Transverse colon (tissue), 4 donors: ENCODE data around the gene CALY. TPM values are rescaled to one million over a fixed set of nuclear protein-coding genes. Genes with fewer than 3 reads are reported as not detected.
A peak's percentile ranks its signal among the peaks of the same experiment; 100 is the strongest.
"Not testable (repeated sequence)": the region's sequence is repeated elsewhere in the genome, so short reads cannot be mapped to it uniquely, and the experiment has no call there.

ENCODE experiments used
- DNase-seq: peaks from one replicate; pipeline ENCODE4 v3.0.0-alpha.2; 2019
- H3K27ac ChIP-seq, 4 donors: fragments of 200-600 bp; sonication (generic); 2 replicates each; pipeline ENCODE4 v1.5.1; 2016 to 2018; ENCODE audit warnings: inconsistent platforms in 4 of 4
- H3K27me3 ChIP-seq: fragments of 200-600 bp; sonication (generic); 2 replicates; pipeline ENCODE4 v1.5.1; 2017; ENCODE audit warnings: inconsistent platforms
- H3K36me3 ChIP-seq, 4 donors: fragments of 200-600 bp; sonication (generic); 2 replicates each; pipeline ENCODE4 v1.5.1; 2017 to 2019; ENCODE audit warnings: inconsistent platforms in 4 of 4
- H3K4me1 ChIP-seq, 4 donors: fragments of 200-600 bp; sonication (generic); 2 replicates each; pipeline ENCODE4 v1.5.1; 2017 to 2020; ENCODE audit warnings: inconsistent platforms in 4 of 4
- H3K4me3 ChIP-seq, 4 donors: fragments of 200-600 bp; sonication (generic); 1 replicate in 1 of 4; 2 replicates in 3 of 4; pipeline versions ENCODE4 v1.5.1 to v1.6.1; 2017 to 2019; ENCODE audit warnings: inconsistent platforms in 4 of 4
- H3K9me3 ChIP-seq, 2 donors: fragments of 200-600 bp; sonication (generic); 2 replicates each; pipeline ENCODE4 v1.5.1; 2017 to 2019; ENCODE audit warnings: inconsistent platforms in 2 of 2
- CTCF ChIP-seq, 5 experiments: fragments of 200-600 bp in 3 of 5; fragments of 450-650 bp in 2 of 5; sonication (generic) in 3 of 5; IDR thresholded peaks; 1 replicate in 2 of 5; 2 replicates in 3 of 5; pipeline ENCODE4 v1.5.1; 2016 to 2017; ENCODE audit warnings: antibody characterized with exemption in 5 of 5, inconsistent platforms in 3 of 5, mild to moderate bottlenecking in 2 of 5, moderate library complexity in 1 of 5
- EP300 ChIP-seq: sonication (generic); formaldehyde crosslinking; IDR thresholded peaks from one replicate; pipeline ENCODE4 v1.6.1; 2017; ENCODE audit warnings: antibody characterized with exemption, low read depth
- POLR2A ChIP-seq: fragments of 450-650 bp; IDR thresholded peaks from one replicate; pipeline ENCODE4 v1.6.1; 2016; ENCODE audit warnings: antibody characterized with exemption, mild to moderate bottlenecking, moderate library complexity
- POLR2AphosphoS5 ChIP-seq, 3 donors: sonication (generic); formaldehyde crosslinking; IDR thresholded peaks; one replicate each; pipeline ENCODE4 v1.6.1; 2016; ENCODE audit warnings: antibody characterized with exemption in 3 of 3
- WGBS, 2 donors: methylation state at CpG; one replicate each; pipeline ENCODE4 v1.1.5; 2018; ENCODE audit warnings: low coverage in 1 of 2; 5-methylcytosine and 5-hydroxymethylcytosine counted together
- in situ Hi-C, 4 donors: fragments of 200-750 bp; cut with MboI; loops; one replicate each; pipeline versions ENCODE4 v1.15.0 to v1.15.1; 2017; ENCODE audit warnings: low sequenced_read_pairs in 3 of 4, low pct_ligation_motif_present in 1 of 4, low pct_unique_long_range_greater_than_20kb in 1 of 4
- intact Hi-C: fragments of 100-400 bp; cut with DNase I; formaldehyde crosslinking; loops from one replicate; pipeline ENCODE4 v1.15.1; 2023; ENCODE audit warnings: low total_unique reads
- total RNA-seq, 4 donors: library from RNA; depleted of rRNA; stranded (reverse); fragments of >200 nt; gene quantifications; one replicate each; pipeline ENCODE4 v1.1.0, GENCODE V29; 2016

Gene CALY
- total RNA-seq, 4 donors from 2014 or later = 0.82 to 1.3 TPM; not detected in 2

- intact Hi-C loops = no loop called here
- H3K4me3 ChIP-seq = peak within 1 kb of the TSS; percentile 60 to 87 (median 78)
- in situ Hi-C loops = no loop called here
- H3K9me3 ChIP-seq = no peaks in the 10 kb centered on the region
- peak within 1 kb of the TSS; percentile 91 to 92 (median 92) for H3K27ac ChIP-seq
- peaks cover 0 to 16% (median 8%) of the 10 kb centered on the region in 4 donors for H3K36me3 ChIP-seq
- peaks cover 5 to 32% (median 23%) of the 10 kb centered on the region in 4 donors for H3K4me1 ChIP-seq
- DNase-seq = peak; percentile 97
- no peak for TF ChIP-seq EP300
- peak; percentile 62 to 84 (median 73) for TF ChIP-seq POLR2AphosphoS5 (IDR thresholded peaks at IDR 0.05)
- TF ChIP-seq CTCF (IDR thresholded peaks at IDR 0.05) = peak in 1 of 5 experiments; percentile 12
- TF ChIP-seq POLR2A = peak; percentile 77
- H3K27me3 ChIP-seq = no peaks in the 10 kb centered on the region
- 0% methylated on average over 5 to 38 of the region's 89 CpGs for WGBS, 2 donors
Measured at GRCh38 chr10:133373174-133374090, 36.7 kb upstream of the CALY start, which contains the start of gene ECHS1. Gene ECHS1, minus strand, starts transcription at chr10:133373354. Its CDS starts 21 bp downstream, at chr10:133373333.

- Histone ChIP-seq H3K36me3 (peaks cover 0 to 20% (median 9%) of the 10 kb centered on the region in 4 donors), H3K9me3 (no peaks in the 10 kb centered on the region), H3K27me3 (no peaks in the 10 kb centered on the region), H3K4me1 (peaks cover under 1 to 24% (median 15%) of the 10 kb centered on the region in 4 donors), H3K4me3 (peak overlapping the region; percentile 16 to 87 (median 66)), H3K27ac (peak overlapping the region; percentile 91 to 92 (median 92))
- in situ Hi-C loops = no loop called here
- peak; percentile 67 for DNase-seq
- intact Hi-C loops = no loop called here
- TF ChIP-seq POLR2A (no peak), POLR2AphosphoS5 (IDR thresholded peaks at IDR 0.05) (no peak), CTCF (IDR thresholded peaks at IDR 0.05) (no peak), EP300 (no peak)
- WGBS, 2 donors = 44% methylated on average over 10 of the region's 20 CpGs; no CpG with 5 or more reads in 1 of the 2 donors
Measured at GRCh38 chr10:133372507-133372906, 35.8 kb upstream of the CALY start.

- no peaks in the 10 kb centered on the region for H3K27me3 ChIP-seq
- in situ Hi-C loops (no loop called here), intact Hi-C loops (no loop called here)
- no peak overlapping the region for H3K27ac ChIP-seq
- WGBS, 2 donors = 94% methylated on average over 24 of the region's 24 CpGs; no CpG with 5 or more reads in 1 of the 2 donors
- TF ChIP-seq POLR2AphosphoS5 (IDR thresholded peaks at IDR 0.05) = no peak
- no peak for TF ChIP-seq EP300
- TF ChIP-seq CTCF (IDR thresholded peaks at IDR 0.05) = no peak
- no peak overlapping the region for H3K4me3 ChIP-seq
- no peak for DNase-seq
- H3K9me3 ChIP-seq = no peaks in the 10 kb centered on the region
- H3K4me1 ChIP-seq = peaks cover 0 to 23% (median 15%) of the 10 kb centered on the region in 4 donors
- H3K36me3 ChIP-seq = peaks cover 0 to 35% (median 13%) of the 10 kb centered on the region in 4 donors
Measured at GRCh38 chr10:133370030-133370786, 33.5 kb upstream of the CALY start.

DNA sequence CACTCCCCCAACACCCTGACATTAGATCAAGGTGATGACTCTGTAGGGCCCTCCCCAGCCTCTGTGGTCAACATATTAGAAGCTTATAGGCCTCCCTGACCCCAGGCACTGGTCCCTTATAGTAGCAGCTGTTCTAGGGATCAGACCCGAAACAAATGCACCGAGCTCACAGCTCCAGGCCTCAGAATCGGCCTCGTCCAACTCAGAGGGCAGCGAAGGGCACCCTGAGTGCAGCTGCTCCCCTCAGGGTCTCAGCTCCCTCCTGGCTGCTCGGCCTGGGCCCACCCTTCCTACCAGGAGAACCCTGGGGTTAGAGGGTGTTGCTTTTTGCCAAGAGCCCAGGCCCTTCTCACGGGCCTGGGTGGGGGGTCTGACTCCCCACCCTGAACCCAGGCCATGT, 31.5 kb upstream of the CALY start:
- no peaks in the 10 kb centered on the region for H3K27me3 ChIP-seq
- DNase-seq = no peak
- intact Hi-C loops (no loop called here), in situ Hi-C loops (no loop called here)
- no peaks in the 10 kb centered on the region for H3K9me3 ChIP-seq
- no peak overlapping the region for H3K27ac ChIP-seq
- H3K4me3 ChIP-seq = no peak overlapping the region
- peaks cover 0 to 23% (median 9%) of the 10 kb centered on the region in 4 donors for H3K4me1 ChIP-seq
- TF ChIP-seq CTCF (IDR thresholded peaks at IDR 0.05) (no peak), EP300 (no peak), POLR2AphosphoS5 (IDR thresholded peaks at IDR 0.05) (no peak), POLR2A (no peak)
- H3K36me3 ChIP-seq = peaks cover 0 to 48% (median 15%) of the 10 kb centered on the region in 4 donors
- 97% methylated on average over 7 of the region's 7 CpGs; no CpG with 5 or more reads in 1 of the 2 donors for WGBS, 2 donors

- H3K27ac ChIP-seq, in situ Hi-C loops, H3K27me3 ChIP-seq, H3K9me3 ChIP-seq, DNase-seq, intact Hi-C loops, H3K4me3 ChIP-seq: not testable (repeated sequence)
- Histone ChIP-seq H3K4me1 (peaks cover 0 to 21% (median 7%) of the 10 kb centered on the region in 4 donors), H3K36me3 (peaks cover 0 to 51% (median 18%) of the 10 kb centered on the region in 4 donors)
- 74% methylated on average over 2 of the region's 7 CpGs; no CpG with 5 or more reads in 1 of the 2 donors for WGBS, 2 donors
Measured at GRCh38 chr10:133367461-133367860, 30.8 kb upstream of the CALY start.
